ENCODE results near the gene ATF4. TPM values are rescaled to one million over a fixed set of nuclear protein-coding genes. Genes with fewer than 3 reads are reported as not detected.

The ATF4 gene
- total and polyA plus RNA-seq, 4 donors: 179 to 882 (median 410) TPM

GRCh38 chr22:39556970-39557841 lies 36.8 kb downstream of the ATF4 start:
- 7 to 8% methylated on average over 46 to 72 of the region's 72 CpGs for WGBS, 2 donors
- Histone ChIP-seq H3K27ac (ENCODE audit: low read depth in 1 of 2, low read length in 1 of 2) (no peak overlapping the region), H3K4me1 (ENCODE audit: control insufficient read depth in 5 of 5, insufficient read depth in 5 of 5, low read length in 5 of 5) (peaks cover 0 to 14% (median 7%) of the 10 kb centered on the region in 5 donors), H3K9me3 (ENCODE audit: control insufficient read depth in 4 of 4, insufficient read depth in 3 of 4, low read length in 3 of 4) (no peaks in the 10 kb centered on the region), H3K27me3 (ENCODE audit: control insufficient read depth in 3 of 3, insufficient read depth in 3 of 3, low read length in 2 of 3) (peaks cover 0 to 59% (median 17%) of the 10 kb centered on the region in 3 donors), H3K9ac (ENCODE audit: insufficient read depth in 1 of 2, low read length in 2 of 2) (no peak overlapping the region), H3K36me3 (ENCODE audit: control insufficient read depth in 4 of 4, insufficient read depth in 4 of 4, low read length in 4 of 4) (no peaks in the 10 kb centered on the region), H3K4me3 (no peak overlapping the region)
- ATAC-seq (ENCODE audit: insufficient read depth, low FRiP score): no peak
- DNase-seq: peak; percentile 33 to 53 (median 47)
- TF ChIP-seq CTCF (IDR thresholded peaks at IDR 0.05; ENCODE audit: control extremely low read depth, extremely low read depth): no peak

- TF ChIP-seq CTCF (IDR thresholded peaks at IDR 0.05; ENCODE audit: control extremely low read depth, extremely low read depth): no peak
- Histone ChIP-seq H3K27ac (ENCODE audit: low read depth in 1 of 2, low read length in 1 of 2) (no peak overlapping the region), H3K27me3 (ENCODE audit: control insufficient read depth in 3 of 3, insufficient read depth in 3 of 3, low read length in 2 of 3) (peaks cover 0 to 63% (median 20%) of the 10 kb centered on the region in 3 donors), H3K36me3 (ENCODE audit: control insufficient read depth in 4 of 4, insufficient read depth in 4 of 4, low read length in 4 of 4) (no peaks in the 10 kb centered on the region), H3K9me3 (ENCODE audit: control insufficient read depth in 4 of 4, insufficient read depth in 3 of 4, low read length in 3 of 4) (no peaks in the 10 kb centered on the region), H3K9ac (ENCODE audit: insufficient read depth in 1 of 2, low read length in 2 of 2) (no peak overlapping the region), H3K4me3 (no peak overlapping the region), H3K4me1 (ENCODE audit: control insufficient read depth in 5 of 5, insufficient read depth in 5 of 5, low read length in 5 of 5) (peaks cover 0 to 14% (median 7%) of the 10 kb centered on the region in 5 donors)
- ATAC-seq (ENCODE audit: insufficient read depth, low FRiP score): no peak
- DNase-seq: peak; percentile 40 to 42 (median 41)
- WGBS, 2 donors: 7 to 9% methylated on average over 34 of the region's 34 CpGs
These were observed 37.9 kb downstream of the ATF4 start for GRCh38 chr22:39558254-39558727.

- Histone ChIP-seq H3K36me3 (ENCODE audit: control insufficient read depth in 4 of 4, insufficient read depth in 4 of 4, low read length in 4 of 4) (no peaks in the 10 kb centered on the region), H3K9me3 (ENCODE audit: control insufficient read depth in 4 of 4, insufficient read depth in 3 of 4, low read length in 3 of 4) (no peaks in the 10 kb centered on the region), H3K4me3 (no peak overlapping the region), H3K4me1 (ENCODE audit: control insufficient read depth in 5 of 5, insufficient read depth in 5 of 5, low read length in 5 of 5) (peaks cover 0 to 14% (median 7%) of the 10 kb centered on the region in 5 donors), H3K9ac (ENCODE audit: insufficient read depth in 1 of 2, low read length in 2 of 2) (no peak overlapping the region), H3K27ac (ENCODE audit: low read depth in 1 of 2, low read length in 1 of 2) (no peak overlapping the region), H3K27me3 (ENCODE audit: control insufficient read depth in 3 of 3, insufficient read depth in 3 of 3, low read length in 2 of 3) (peaks cover 0 to 68% (median 26%) of the 10 kb centered on the region in 3 donors)
- ATAC-seq (ENCODE audit: insufficient read depth, low FRiP score): no peak
- 86% methylated on average over 14 of the region's 14 CpGs for WGBS, 2 donors
- DNase-seq: no peak
- TF ChIP-seq CTCF (IDR thresholded peaks at IDR 0.05; ENCODE audit: control extremely low read depth, extremely low read depth): no peak
These were observed 38.6 kb downstream of the ATF4 start for GRCh38 chr22:39558950-39559349.

All from lung (tissue), 12 donors.